ENCODE measurements around the gene RTF2.
A peak's percentile ranks its signal among the peaks of the same experiment; 100 is the strongest.

Gene RTF2

GRCh38 chr20:56439771-56440291 is 28.6 kb upstream of the RTF2 start:
- DNase-seq, result no peak

GRCh38 chr20:56440346-56441007 is 27.9 kb upstream of the RTF2 start:
- DNase-seq, result peak; percentile 24

DNA sequence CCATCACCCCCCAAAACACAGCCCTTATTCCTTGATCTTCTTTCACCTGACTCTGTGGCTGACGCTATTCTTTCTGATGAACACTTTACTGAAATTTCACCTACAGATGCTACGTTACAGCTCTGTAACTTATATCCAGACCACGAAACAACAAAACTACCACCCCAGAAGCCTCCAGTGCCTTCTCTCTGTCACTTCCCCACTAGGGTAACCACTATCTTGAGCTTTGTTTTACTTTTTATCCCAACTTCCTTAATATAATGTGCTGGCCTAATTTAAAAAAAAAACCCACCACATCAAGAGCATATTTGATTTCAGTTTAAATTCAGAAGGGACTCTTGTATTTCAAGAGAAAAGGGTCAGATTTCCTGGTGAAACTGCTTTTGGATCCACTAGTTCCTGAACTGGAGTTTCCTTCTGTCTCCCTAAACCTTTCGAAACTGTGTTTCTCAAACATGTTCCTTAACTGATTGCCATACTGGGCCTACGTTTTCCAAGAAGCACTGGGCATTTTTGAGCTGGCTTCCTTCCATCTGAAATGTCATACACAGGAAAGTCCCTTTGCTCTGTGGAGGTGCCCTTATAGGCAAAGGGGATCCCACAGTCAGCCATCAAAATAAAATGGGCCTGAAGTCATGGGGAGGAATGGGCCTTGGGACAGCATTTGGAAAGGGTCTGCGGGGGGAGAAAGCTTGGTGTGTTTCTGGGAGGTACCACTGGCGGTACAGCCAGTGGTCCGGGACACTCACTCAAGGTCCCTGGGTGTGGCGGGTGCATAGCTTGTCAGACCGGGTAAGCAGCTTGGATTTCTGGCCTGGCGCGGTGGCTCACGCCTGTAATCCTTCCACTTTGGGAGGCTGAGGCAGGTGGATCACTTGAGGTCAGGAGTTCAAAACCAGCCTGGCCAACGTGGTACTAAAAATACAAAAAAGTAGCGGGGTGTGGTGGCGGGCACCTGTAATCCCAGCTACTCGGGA is 25.8 kb upstream of the RTF2 start:
- DNase-seq, result no peak

DNA sequence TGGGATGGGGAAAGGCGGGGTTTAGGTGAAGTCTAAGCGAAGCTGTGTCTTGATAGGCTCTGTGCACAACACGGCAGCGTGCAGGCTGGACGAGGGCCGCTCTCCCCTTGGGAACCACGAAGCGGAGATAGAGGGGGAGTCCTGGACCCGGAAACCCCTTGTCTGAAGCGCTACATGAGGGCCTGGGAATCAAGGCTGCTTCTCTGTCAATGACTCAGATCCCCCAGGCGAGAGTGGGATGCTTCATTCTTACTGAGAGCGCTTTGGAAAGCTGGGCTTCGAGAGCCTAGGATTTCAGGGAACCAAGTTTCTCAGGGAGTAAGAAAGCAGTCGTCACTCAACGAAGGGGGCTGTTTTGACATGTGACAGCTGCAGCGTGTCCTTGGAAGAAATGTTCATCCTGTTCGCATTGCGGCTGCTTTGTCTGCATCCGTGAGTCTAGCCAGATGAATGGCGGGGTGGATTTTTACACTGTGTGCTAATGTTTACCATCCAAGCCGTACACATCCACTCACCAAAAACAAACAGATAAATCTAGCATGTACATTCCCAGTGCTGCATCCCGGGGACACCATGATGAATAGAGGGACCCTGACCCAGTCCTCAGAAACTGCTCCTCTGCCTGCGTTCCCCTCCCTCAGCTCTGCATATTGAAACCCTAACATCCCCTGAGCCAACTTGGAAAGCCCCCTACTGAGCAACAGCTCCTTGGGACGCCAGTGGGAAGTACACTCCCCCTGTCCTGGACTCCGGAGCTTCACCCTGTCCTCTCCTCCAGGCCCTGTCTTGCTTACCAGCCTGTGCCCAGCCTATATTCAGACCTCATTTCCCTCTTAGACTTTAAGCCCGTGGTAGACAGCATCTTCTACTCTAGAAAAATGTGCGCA is 24.5 kb upstream of the RTF2 start:
- DNase-seq, result no peak

DNA sequence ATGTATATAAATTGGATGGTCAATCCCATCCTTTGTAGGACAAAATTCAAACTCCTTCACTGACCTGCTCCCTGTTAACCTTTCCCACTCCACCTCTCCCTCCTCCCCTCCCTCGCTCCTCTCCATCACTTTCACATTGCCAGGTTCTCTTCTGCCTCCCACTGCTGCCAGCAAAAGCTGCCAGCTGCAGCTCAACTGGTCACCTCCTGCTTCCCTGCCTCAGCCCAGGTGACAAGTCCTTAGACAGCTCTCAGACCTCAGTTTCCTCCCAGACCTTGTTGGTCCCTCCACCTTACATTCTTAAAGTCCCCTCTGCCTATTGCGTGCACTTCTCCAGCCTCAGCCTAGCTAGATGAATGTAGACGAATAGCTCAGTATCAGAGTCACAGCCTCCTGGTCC is 23.3 kb upstream of the RTF2 start:
- no peak for DNase-seq

GRCh38 chr20:56445540-56445939 is 22.9 kb upstream of the RTF2 start:
- no peak for DNase-seq

DNA sequence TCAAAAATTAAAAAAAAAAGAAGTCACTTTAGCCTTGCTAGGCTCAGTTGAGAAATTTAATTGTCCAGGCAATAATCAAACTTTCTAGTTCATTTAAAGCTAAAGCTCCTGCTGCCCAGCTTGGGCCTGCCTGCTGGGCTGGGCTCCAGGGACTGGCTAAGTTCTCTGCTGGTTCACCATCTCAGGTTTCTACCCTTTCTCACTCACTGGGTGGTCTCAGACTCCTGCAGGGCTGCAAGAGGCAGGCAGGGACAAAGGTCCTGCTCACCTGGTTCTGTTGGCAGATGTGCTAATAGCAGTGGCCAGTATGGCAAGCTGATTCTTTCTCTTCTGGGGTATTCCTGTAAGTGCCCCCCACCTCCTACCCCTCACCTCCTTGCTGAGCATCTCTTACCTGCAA is 21.2 kb upstream of the RTF2 start:
- no peak for DNase-seq

- no peak for DNase-seq
Observed at GRCh38 chr20:56449459-56449858, 19.0 kb upstream of the RTF2 start.

- DNase-seq, result no peak
Observed at GRCh38 chr20:56451056-56451765, 17.2 kb upstream of the RTF2 start.

- no peak for DNase-seq
Observed at GRCh38 chr20:56453352-56453751, 15.1 kb upstream of the RTF2 start.

DNA sequence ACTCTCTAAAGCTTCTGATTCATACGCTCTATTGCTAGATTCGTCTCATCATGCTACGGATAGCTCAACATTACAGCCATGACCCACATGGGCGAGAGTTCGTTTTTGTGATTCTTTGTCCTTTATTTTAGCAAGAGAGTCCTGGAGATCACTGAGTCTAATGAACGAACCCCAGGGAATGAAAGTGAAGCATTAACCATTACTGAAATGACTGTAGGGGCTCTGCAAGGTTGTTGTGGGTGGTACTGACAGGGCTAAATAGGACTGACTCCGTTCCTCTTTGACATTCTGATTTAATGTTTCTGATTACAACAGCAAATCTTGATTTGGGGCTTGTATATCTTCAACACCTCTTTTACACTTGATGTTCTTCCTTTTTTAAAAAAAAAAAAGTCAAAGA is 13.7 kb upstream of the RTF2 start:
- no peak for DNase-seq

GRCh38 chr20:56458206-56458821 is 10.1 kb upstream of the RTF2 start:
- DNase-seq, result no peak

GRCh38 chr20:56460459-56460858 is 8.0 kb upstream of the RTF2 start:
- DNase-seq, result no peak

GRCh38 chr20:56461576-56461975 is 6.9 kb upstream of the RTF2 start:
- DNase-seq, result no peak

DNA sequence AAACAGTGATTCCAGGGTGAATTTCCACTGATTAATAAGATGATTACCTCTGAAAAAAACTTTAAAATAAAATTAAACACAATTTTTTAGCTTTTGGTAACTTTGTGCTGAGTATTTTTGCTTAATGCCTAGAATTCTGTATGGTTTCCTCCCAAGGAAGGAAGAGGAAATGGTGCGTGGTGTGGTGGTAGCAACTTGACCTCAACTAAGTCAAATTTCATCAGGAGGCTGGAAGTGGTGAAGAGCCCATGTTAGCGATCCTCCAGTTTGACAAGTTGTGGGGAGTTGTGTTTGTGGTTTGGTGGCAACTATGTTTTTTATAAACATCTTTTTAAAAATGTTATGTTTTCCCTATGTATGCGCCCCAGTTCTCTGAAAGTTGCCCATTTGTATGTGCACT is 5.0 kb upstream of the RTF2 start:
- no peak for DNase-seq

DNA sequence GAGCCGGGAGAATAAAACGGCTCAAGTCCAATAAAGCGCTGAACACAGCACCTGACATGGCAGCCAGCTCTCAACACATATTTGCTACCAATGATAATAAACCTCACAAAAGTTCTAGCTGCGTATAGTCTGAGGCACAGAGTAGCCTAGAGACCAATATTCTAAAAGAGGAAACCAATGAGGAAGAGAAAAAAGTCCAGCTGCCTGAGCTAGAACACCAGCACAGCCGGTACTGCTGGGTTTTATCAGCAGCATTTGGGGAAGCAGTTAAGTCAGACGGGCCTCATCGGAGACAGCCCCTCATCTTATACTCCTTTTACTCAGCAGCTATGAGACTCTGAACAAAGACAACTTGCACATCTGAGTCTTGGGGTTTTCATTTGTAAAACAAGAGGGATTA is 2.4 kb upstream of the RTF2 start:
- DNase-seq, result no peak

DNA sequence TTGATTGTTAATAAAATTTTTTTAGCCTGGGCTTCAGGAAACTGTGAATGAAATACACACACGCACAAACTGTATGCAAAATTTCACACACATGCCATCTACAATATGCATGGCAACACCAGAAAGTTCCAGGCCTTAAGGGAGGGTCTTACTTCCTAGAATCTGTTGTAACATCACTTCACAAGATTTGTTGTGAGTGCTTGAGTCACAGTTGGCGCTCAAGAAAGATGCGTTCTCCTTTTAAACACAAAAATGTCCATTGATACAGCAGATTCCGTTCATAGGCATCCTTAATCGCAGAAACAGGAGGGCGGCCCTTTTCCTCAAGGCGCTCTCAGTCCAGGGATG is 485 bp upstream of the RTF2 start:
- DNase-seq, result no peak

GRCh38 chr20:56469077-56469449 is 636 bp downstream of the RTF2 start:
- DNase-seq, result no peak

DNA sequence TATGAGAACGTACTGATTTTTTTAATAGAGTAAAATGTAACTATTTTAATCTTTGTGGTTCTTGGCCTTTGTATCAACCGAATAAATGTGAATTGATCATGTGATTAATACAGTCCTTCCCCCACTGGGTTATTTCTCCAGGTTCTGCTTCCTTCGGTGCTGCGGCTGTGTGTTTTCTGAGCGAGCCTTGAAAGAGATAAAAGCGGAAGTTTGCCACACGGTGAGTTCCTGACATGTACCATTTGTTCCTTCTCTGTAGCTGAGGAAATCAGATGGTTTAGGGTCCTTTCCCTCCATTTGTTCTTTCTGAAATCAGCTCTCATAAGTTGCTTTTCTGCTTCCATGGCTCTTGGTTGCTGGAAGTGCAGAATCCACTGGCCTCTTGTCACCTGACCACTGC is 15.5 kb downstream of the RTF2 start:
- DNase-seq, result no peak

GRCh38 chr20:56487216-56487615 is 18.8 kb downstream of the RTF2 start:
- no peak for DNase-seq

- no peak for DNase-seq
Observed at GRCh38 chr20:56488566-56488965, 20.1 kb downstream of the RTF2 start.

DNA sequence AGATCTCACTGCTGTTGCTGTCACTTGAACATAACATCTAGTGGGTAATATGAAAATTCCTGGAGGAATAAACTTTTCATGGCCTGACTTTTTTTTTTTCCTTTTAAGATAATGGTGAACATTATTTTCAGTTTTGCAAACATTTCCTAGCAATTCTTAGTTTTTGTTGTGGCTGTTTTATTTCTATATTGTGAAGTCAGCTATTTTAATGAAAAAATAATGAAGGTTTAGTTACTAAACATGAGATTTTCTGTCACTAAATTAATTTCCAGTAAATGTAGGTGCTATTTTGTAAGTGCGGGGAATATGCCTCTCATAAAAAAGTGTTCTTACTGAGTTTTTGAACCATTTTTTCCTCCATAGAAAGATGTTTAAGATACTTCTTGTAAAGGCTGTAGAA is 32.7 kb downstream of the RTF2 start:
- no peak for DNase-seq
